Osteocyte (in vitro differentiated cells): Measurements from ENCODE around the gene ZDHHC19. TPM values are rescaled to one million over a fixed set of nuclear protein-coding genes. Genes with fewer than 3 reads are reported as not detected.

Experiments used
- DNase-seq: peaks from one replicate; pipeline ENCODE4 v3.0.0; 2021; ENCODE audit warnings: mixed read lengths; ENCODE audit not compliant: unreplicated experiment; ENCODE audit errors: extremely low spot score
- H3K27ac Mint-ChIP-seq: one replicate; pipeline ENCODE4 v1.8.0; 2021; ENCODE audit warnings: mild to moderate bottlenecking, mixed read lengths; ENCODE audit not compliant: unreplicated experiment
- H3K27me3 Mint-ChIP-seq: one replicate; pipeline ENCODE4 v1.8.0; 2021; ENCODE audit warnings: mixed read lengths; ENCODE audit not compliant: unreplicated experiment
- H3K36me3 Mint-ChIP-seq: one replicate; pipeline ENCODE4 v1.8.0; 2021; ENCODE audit warnings: mixed read lengths; ENCODE audit not compliant: unreplicated experiment
- H3K4me1 Mint-ChIP-seq: one replicate; pipeline ENCODE4 v1.8.0; 2021; ENCODE audit warnings: mixed read lengths; ENCODE audit not compliant: unreplicated experiment
- H3K4me3 Mint-ChIP-seq: one replicate; pipeline ENCODE4 v1.8.0; 2021; ENCODE audit warnings: mild to moderate bottlenecking, moderate library complexity, mixed read lengths; ENCODE audit not compliant: unreplicated experiment
- H3K9me3 Mint-ChIP-seq: one replicate; pipeline ENCODE4 v1.8.0; 2021; ENCODE audit warnings: mixed read lengths; ENCODE audit not compliant: unreplicated experiment
- CTCF ChIP-seq: fragments of 200-600 bp; sonication (generic); IDR thresholded peaks from 2 replicates; pipeline ENCODE4 v1.5.0; 2021; ENCODE audit warnings: antibody characterized with exemption, mild to moderate bottlenecking, moderate library complexity
- total RNA-seq: library from RNA; stranded (reverse); gene quantifications from 2 replicates; pipeline ENCODE4 v1.2.1, GENCODE V29; 2021

ZDHHC19 gene
- total RNA-seq, 1 donor from 2014 or later: not detected

GRCh38 chr3:196156160-196156559 is 55.0 kb downstream of the ZDHHC19 start:
- Mint-ChIP-seq H3K9me3 (no peaks in the 10 kb centered on the region), H3K27me3 (peaks cover 14% of the 10 kb centered on the region), H3K27ac (no peak overlapping the region), H3K4me3 (no peak overlapping the region), H3K36me3 (no peaks in the 10 kb centered on the region), H3K4me1 (no peaks in the 10 kb centered on the region)
- DNase-seq: no peak
- TF ChIP-seq CTCF: no peak

- peaks cover 4% of the 10 kb centered on the region for H3K27me3 Mint-ChIP-seq
- no peak for DNase-seq
- H3K27ac Mint-ChIP-seq: no peak overlapping the region
- H3K4me1 Mint-ChIP-seq: no peaks in the 10 kb centered on the region
- H3K36me3 Mint-ChIP-seq: no peaks in the 10 kb centered on the region
- no peak for TF ChIP-seq CTCF
- H3K4me3 Mint-ChIP-seq: no peak overlapping the region
- no peaks in the 10 kb centered on the region for H3K9me3 Mint-ChIP-seq
Observed at GRCh38 chr3:196150481-196150880, 60.7 kb downstream of the ZDHHC19 start.

- no peak for DNase-seq
- no peak overlapping the region for H3K4me3 Mint-ChIP-seq
- H3K27ac Mint-ChIP-seq: no peak overlapping the region
- no peaks in the 10 kb centered on the region for H3K36me3 Mint-ChIP-seq
- no peaks in the 10 kb centered on the region for H3K4me1 Mint-ChIP-seq
- no peaks in the 10 kb centered on the region for H3K9me3 Mint-ChIP-seq
- peaks cover 4% of the 10 kb centered on the region for H3K27me3 Mint-ChIP-seq
- no peak for TF ChIP-seq CTCF
Observed at GRCh38 chr3:196149831-196150301, 61.3 kb downstream of the ZDHHC19 start.

GRCh38 chr3:196149375-196149774 is 61.8 kb downstream of the ZDHHC19 start:
- peaks cover 2% of the 10 kb centered on the region for H3K4me1 Mint-ChIP-seq
- H3K36me3 Mint-ChIP-seq: no peaks in the 10 kb centered on the region
- no peak overlapping the region for H3K27ac Mint-ChIP-seq
- no peak for DNase-seq
- H3K9me3 Mint-ChIP-seq: no peaks in the 10 kb centered on the region
- TF ChIP-seq CTCF: no peak
- peaks cover 3% of the 10 kb centered on the region for H3K27me3 Mint-ChIP-seq
- H3K4me3 Mint-ChIP-seq: no peak overlapping the region

Other genes with a start within 250 kb of the ZDHHC19 start
- gene TFRC, start 129.3 kb downstream of the ZDHHC19 start, total RNA-seq: 80.0 and 84.6 TPM in 2 replicates
- gene SLC51A, start 5.1 kb upstream of the ZDHHC19 start, total RNA-seq: not detected in 2 replicates
- 65.1 and 66.2 TPM in 2 replicates for gene PCYT1A, start 76.3 kb upstream of the ZDHHC19 start, total RNA-seq
- gene DYNLT2B, start 106.8 kb upstream of the ZDHHC19 start, total RNA-seq: 19.5 and 20.9 TPM in 2 replicates
- not detected in 2 replicates for gene TM4SF19, start 127.0 kb upstream of the ZDHHC19 start, total RNA-seq
- gene UBXN7, start 221.0 kb upstream of the ZDHHC19 start, total RNA-seq: 86.7 and 91.2 TPM in 2 replicates